ENCODE measurements around the gene LENEP. TPM values are rescaled to one million over a fixed set of nuclear protein-coding genes. Genes with fewer than 3 reads are reported as not detected.

Gene LENEP, protein sequence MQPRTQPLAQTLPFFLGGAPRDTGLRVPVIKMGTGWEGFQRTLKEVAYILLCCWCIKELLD
- polyA plus RNA-seq (2011; rRNA removed) = not detected in 2 replicates
- 1.2 TPM in 1 of 2 replicates, not detected in the other for polyA minus RNA-seq (2011; rRNA and poly(A)+ RNA removed)

DNA sequence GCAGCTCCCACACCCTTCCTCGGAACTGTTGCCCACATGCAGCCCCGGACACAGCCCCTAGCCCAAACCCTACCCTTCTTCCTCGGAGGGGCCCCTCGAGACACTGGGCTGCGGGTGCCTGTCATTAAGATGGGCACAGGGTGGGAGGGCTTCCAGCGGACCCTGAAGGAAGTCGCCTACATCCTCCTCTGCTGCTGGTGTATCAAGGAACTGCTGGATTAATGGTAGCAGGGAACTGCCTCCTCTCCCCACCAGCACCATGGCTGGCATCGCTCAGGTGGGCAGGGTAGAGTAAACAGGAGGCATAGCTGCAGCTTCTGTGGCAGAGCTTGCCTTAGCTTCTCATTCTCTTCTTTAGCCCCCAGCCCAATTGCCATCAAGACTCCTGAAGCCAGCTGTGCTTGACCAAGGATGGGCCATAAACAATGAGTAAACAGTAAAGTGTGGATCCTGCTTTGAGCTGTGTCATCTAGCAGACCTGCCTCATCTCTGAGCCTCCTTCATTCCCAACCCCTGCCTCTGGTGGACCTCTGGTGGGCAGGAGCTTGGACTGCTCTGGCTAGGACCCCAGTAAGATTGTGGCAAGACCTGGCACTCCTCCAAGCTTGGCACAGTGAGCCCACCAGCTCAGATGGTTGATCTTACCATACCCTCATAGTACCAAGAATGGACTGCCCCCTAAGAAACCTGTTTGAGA, at the start of gene LENEP:
TSS of gene LENEP (plus strand) at position 15 of the 697 bp plus-strand sequence. CDS start at position 37, 22 bp downstream.
- peaks cover 8% of the 10 kb centered on the region for H3K36me3 ChIP-seq (ENCODE audit: control insufficient read depth, insufficient read depth, low read length)
- TF ChIP-seq, protein P1, sequence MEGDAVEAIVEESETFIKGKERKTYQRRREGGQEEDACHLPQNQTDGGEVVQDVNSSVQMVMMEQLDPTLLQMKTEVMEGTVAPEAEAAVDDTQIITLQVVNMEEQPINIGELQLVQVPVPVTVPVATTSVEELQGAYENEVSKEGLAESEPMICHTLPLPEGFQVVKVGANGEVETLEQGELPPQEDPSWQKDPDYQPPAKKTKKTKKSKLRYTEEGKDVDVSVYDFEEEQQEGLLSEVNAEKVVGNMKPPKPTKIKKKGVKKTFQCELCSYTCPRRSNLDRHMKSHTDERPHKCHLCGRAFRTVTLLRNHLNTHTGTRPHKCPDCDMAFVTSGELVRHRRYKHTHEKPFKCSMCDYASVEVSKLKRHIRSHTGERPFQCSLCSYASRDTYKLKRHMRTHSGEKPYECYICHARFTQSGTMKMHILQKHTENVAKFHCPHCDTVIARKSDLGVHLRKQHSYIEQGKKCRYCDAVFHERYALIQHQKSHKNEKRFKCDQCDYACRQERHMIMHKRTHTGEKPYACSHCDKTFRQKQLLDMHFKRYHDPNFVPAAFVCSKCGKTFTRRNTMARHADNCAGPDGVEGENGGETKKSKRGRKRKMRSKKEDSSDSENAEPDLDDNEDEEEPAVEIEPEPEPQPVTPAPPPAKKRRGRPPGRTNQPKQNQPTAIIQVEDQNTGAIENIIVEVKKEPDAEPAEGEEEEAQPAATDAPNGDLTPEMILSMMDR (IDR thresholded peaks at IDR 0.05; ENCODE audit: insufficient read depth, low read depth, low read length) = no peak
- no peak within 1 kb of the TSS for H3K4me3 ChIP-seq (ENCODE audit: low read depth, low read length)
- no peak for DNase-seq (ENCODE audit: low read depth)
- no peaks in the 10 kb centered on the region for H3K27me3 ChIP-seq (ENCODE audit: control insufficient read depth, insufficient read depth, low read length)
- CTCF ChIA-PET = interaction anchor here (0.6 to 9.0 kb wide), 9 partner anchors 10 to 97 kb away, joined by 3 to 95 read pairs (median 5); partner anchors contain the start of genes ADAM15, FLAD1, PBXIP1 and SHC1
- POLR2A ChIA-PET = interaction anchor here (0.5 to 0.6 kb wide), 2 partner anchors 27 to 1718 kb away, joined by 3 to 4 read pairs; no protein-coding TSS in a partner anchor

DNA sequence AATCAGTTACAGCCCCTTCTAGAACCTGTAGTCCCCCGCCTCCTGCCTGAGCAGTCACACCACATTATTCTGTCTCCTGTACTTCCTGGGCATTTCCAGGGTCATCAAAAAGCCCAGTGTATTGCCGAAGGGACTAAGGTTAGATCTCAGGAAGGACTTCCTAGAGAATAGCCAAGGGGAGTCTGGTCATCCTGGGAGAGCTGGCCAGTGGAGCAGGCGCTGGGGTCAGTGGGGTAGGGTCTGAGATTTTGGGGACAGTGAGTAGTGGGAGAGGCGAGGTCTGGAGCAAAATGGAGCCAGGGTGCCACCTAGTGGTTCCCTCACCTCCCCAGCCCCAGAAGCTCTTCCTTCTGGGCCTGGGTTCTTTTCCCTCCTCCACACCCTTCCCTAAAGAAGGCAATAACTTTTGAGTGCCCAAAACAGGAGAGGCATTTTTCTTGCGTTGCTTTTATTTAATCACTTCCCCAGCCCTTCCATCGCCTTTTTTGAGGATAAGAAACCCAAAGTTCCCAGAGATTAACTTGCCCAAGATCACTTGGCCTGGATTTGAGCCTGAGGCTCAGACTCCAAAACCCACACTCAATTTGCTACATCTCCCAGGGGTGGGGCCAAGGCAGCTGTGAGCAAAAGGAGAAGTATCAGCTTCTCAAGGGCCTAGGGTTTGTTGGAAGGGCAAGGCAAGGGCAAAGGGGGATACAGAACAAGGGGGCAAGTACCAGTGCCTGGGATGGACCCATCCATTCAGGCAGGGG, 49.6 kb upstream of the LENEP start:
- Histone ChIP-seq H3K4me3 (ENCODE audit: low read depth, low read length) (no peak overlapping the region), H3K27me3 (ENCODE audit: control insufficient read depth, insufficient read depth, low read length) (no peaks in the 10 kb centered on the region), H3K36me3 (ENCODE audit: control insufficient read depth, insufficient read depth, low read length) (peaks cover 8% of the 10 kb centered on the region)
- CTCF ChIA-PET = interaction anchor here (0.6 to 1.8 kb wide), 14 partner anchors 8 to 368 kb away, joined by 3 to 10 read pairs (median 4); partner anchors contain the start of gene PMVK
- DNase-seq (ENCODE audit: low read depth) = no peak
- POLR2A ChIA-PET = interaction anchor here (0.6 kb wide), 1 partner anchor 12 kb away, joined by 4 read pairs; the partner anchor contains the start of gene PBXIP1
- TF ChIP-seq, protein P1 (IDR thresholded peaks at IDR 0.05; ENCODE audit: insufficient read depth, low read depth, low read length) = peak; percentile 78

DNA sequence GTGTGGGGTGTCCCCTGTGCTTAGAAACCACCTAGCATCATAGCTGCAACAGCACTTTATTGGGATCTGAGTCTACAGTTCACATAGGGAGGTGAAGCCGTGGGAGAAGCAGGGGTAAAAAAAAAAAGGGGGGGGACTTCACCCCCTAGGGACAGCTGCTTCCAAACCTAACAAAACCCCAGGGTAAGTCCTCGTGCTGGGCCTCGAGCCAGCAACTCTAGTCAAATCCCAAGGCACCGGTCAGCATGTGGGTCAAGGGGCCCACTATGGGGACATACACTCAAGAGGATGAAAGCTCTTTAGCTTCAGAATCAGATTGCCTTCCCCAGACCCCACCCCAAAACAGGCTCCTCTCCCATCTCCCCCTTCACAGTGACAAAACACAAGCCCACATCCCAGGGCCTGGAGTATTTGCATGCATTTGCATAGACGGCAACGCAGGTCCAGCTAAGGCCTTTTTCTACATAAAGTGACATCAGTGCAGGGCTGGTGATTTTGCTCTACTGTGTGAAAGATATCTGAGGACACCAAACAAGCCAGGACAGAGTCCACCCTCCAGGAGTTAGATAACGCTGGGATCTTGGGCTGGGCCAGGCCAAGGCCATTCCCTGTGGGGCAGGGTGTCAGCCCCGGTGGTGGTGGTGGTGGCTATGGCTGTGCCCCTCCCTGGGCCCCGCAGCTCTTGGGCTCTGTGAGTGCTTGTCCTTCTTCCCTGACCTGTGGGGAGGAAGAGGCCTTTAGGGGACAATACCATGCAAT, 48.8 kb upstream of the LENEP start:
- DNase-seq (ENCODE audit: low read depth) = no peak
- Histone ChIP-seq H3K27me3 (ENCODE audit: control insufficient read depth, insufficient read depth, low read length) (no peaks in the 10 kb centered on the region), H3K4me3 (ENCODE audit: low read depth, low read length) (no peak overlapping the region), H3K36me3 (ENCODE audit: control insufficient read depth, insufficient read depth, low read length) (peaks cover 8% of the 10 kb centered on the region)
- POLR2A ChIA-PET = interaction anchor here (0.7 kb wide), 1 partner anchor 465 kb away, joined by 3 read pairs; no protein-coding TSS in a partner anchor
- TF ChIP-seq, protein P1 (IDR thresholded peaks at IDR 0.05; ENCODE audit: insufficient read depth, low read depth, low read length) = no peak
- CTCF ChIA-PET = interaction anchor here (0.6 to 1.8 kb wide), 17 partner anchors 8 to 614 kb away, joined by 3 to 10 read pairs (median 3); partner anchors contain the start of gene PMVK

DNA sequence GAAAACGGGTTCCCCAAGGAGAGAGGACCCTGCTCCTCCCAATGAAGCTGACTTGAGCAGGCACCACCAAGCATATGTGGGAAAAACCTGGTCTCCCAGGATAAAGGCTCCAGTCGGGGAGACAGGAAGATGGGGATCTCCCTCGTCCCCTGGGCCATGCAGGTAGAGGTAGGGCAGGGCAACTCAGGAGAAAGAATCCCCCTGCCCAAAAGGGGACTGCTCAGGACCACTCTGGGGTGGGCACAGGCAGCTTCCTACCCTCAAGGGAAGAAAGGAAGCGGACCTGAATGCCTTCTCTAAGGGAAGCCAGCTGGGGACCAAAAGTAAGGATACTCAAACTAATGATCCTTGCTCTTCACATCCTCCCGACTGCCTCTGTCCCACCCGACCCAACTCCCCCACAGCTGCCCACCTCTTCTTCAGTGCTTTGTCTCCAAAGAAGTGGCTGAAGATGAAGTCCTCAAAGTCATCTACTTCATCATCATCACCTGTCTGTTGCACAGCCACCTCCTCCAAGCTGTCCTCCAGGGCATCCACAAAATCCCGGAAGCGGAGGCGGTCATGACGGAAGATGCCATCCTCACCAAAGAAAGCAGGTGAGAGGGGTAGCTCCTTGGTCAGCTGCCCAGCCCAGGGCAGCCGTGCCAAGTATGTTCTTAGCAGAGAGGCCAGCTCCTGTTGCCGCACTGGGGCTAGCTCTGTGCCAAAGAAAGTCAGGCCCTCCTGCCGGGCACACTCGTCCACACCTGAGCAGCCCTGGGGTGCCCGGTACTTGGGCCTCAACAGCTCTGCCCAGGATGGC, 48.0 kb upstream of the LENEP start:
- no peaks in the 10 kb centered on the region for H3K27me3 ChIP-seq (ENCODE audit: control insufficient read depth, insufficient read depth, low read length)
- peaks cover 8% of the 10 kb centered on the region for H3K36me3 ChIP-seq (ENCODE audit: control insufficient read depth, insufficient read depth, low read length)
- CTCF ChIA-PET = interaction anchor here (0.6 to 1.8 kb wide), 9 partner anchors 9 to 615 kb away, joined by 3 to 10 read pairs (median 4); partner anchors contain the start of gene PMVK
- no peak for DNase-seq (ENCODE audit: low read depth)
- H3K4me3 ChIP-seq (ENCODE audit: low read depth, low read length) = no peak overlapping the region
- POLR2A ChIA-PET = interaction anchor here (0.7 kb wide), 1 partner anchor 466 kb away, joined by 3 read pairs; no protein-coding TSS in a partner anchor
- TF ChIP-seq, protein P1 (IDR thresholded peaks at IDR 0.05; ENCODE audit: insufficient read depth, low read depth, low read length) = no peak
